CD4-positive, CD25-positive, alpha-beta regulatory T cell (primary cell): ENCODE results near the gene POMT1. TPM values are rescaled to one million over a fixed set of nuclear protein-coding genes. Genes with fewer than 3 reads are reported as not detected.

Experiments
- ATAC-seq, 2 donors: fragments of 150-1000 bp; cut with Tn5 transposase; one replicate each; pipeline ENCODE4 v1.10.0; 2021; ENCODE audit warnings: low read depth in 2 of 2, moderate number of reproducible peaks in 2 of 2, moderate library complexity in 1 of 2
- DNase-seq, 3 donors: peaks; one replicate each; pipeline versions ENCODE4 v3.0.0 to v3.0.0-alpha.2; 2012 to 2022; ENCODE audit warnings: mixed read lengths in 1 of 3
- H3K27ac ChIP-seq: one replicate; pipeline ENCODE4 v1.7.0; 2013; ENCODE audit warnings: mild to moderate bottlenecking, low read length; ENCODE audit not compliant: insufficient read depth, poor library complexity, severe bottlenecking
- H3K27me3 ChIP-seq: one replicate; pipeline ENCODE4 v1.7.0; 2013; ENCODE audit warnings: low read length; ENCODE audit not compliant: control insufficient read depth, insufficient read depth
- H3K36me3 ChIP-seq: one replicate; pipeline ENCODE4 v1.7.0; 2013; ENCODE audit warnings: mild to moderate bottlenecking, low read length, moderate library complexity; ENCODE audit not compliant: control insufficient read depth, insufficient read depth
- H3K4me1 ChIP-seq: 2 replicates; pipeline ENCODE4 v1.7.0; 2013; ENCODE audit warnings: mild to moderate bottlenecking, low read length; ENCODE audit not compliant: insufficient read depth, control insufficient read depth, poor library complexity, severe bottlenecking
- H3K4me3 ChIP-seq: one replicate; pipeline ENCODE4 v1.7.0; 2013; ENCODE audit warnings: low read depth, mild to moderate bottlenecking, low read length, moderate library complexity
- H3K9me3 ChIP-seq, 2 experiments: 1 replicate in 1 of 2; 2 replicates in 1 of 2; pipeline ENCODE4 v1.7.0; 2013; ENCODE audit warnings: low read length in 2 of 2, mild to moderate bottlenecking in 1 of 2, moderate library complexity in 1 of 2; ENCODE audit not compliant: control insufficient read depth in 2 of 2
- H3K27ac Mint-ChIP-seq, 3 donors: one replicate each; pipeline ENCODE4 v1.8.0; 2020 to 2022; ENCODE audit warnings: mild to moderate bottlenecking in 3 of 3, mixed read lengths in 3 of 3, moderate library complexity in 2 of 3
- H3K27me3 Mint-ChIP-seq: one replicate; pipeline ENCODE4 v1.8.0; 2022; ENCODE audit warnings: mild to moderate bottlenecking, mixed read lengths
- H3K36me3 Mint-ChIP-seq: one replicate; pipeline ENCODE4 v1.8.0; 2020; ENCODE audit warnings: mixed read lengths
- H3K4me1 Mint-ChIP-seq, 4 donors: one replicate each; pipeline ENCODE4 v1.8.0; 2020 to 2022; ENCODE audit warnings: mixed read lengths in 4 of 4, mild to moderate bottlenecking in 1 of 4
- H3K4me3 Mint-ChIP-seq, 4 donors: one replicate each; pipeline ENCODE4 v1.8.0; 2020 to 2022; ENCODE audit warnings: mild to moderate bottlenecking in 4 of 4, mixed read lengths in 4 of 4, moderate library complexity in 3 of 4
- H3K9me3 Mint-ChIP-seq, 7 donors: one replicate each; pipeline ENCODE4 v1.8.0; 2020 to 2022; ENCODE audit warnings: mixed read lengths in 7 of 7, mild to moderate bottlenecking in 3 of 7, moderate library complexity in 2 of 7
- polyA plus RNA-seq, 4 donors: library from polyadenylated mRNA; unstranded; fragments of 300-500 nt; fragmentation: Illumina TruSeq; gene quantifications; one replicate each; pipeline ENCODE4 v1.2.3, GENCODE V29; 2021
- total RNA-seq: library from RNA; stranded (reverse); gene quantifications from one replicate; pipeline ENCODE4 v1.2.3, GENCODE V29; 2022

POMT1 gene
- total and polyA plus RNA-seq, 5 donors from 2014 or later: 13.2 to 52.3 (median 15.5) TPM

- Mint-ChIP-seq H3K36me3 (peaks cover 7% of the 10 kb centered on the region), H3K27me3 (peaks cover 54% of the 10 kb centered on the region), H3K4me1 (peaks cover 0 to 6% (median 2%) of the 10 kb centered on the region in 4 donors), H3K9me3 (peaks cover 0 to 5% (median 0%) of the 10 kb centered on the region in 7 donors), H3K4me3 (no peak overlapping the region), H3K27ac (no peak overlapping the region)
- Histone ChIP-seq H3K36me3 (no peaks in the 10 kb centered on the region), H3K27ac (no peak overlapping the region), H3K4me3 (no peak overlapping the region), H3K27me3 (no peaks in the 10 kb centered on the region), H3K4me1 (no peaks in the 10 kb centered on the region), H3K9me3 (no peaks in the 10 kb centered on the region)
- no peak for ATAC-seq
- DNase-seq: no peak
These were observed 51.5 kb downstream of the POMT1 start for GRCh38 chr9:131554087-131554842.

- Histone ChIP-seq H3K36me3 (no peaks in the 10 kb centered on the region), H3K4me1 (no peaks in the 10 kb centered on the region), H3K27ac (no peak overlapping the region), H3K27me3 (no peaks in the 10 kb centered on the region), H3K9me3 (no peaks in the 10 kb centered on the region), H3K4me3 (no peak overlapping the region)
- ATAC-seq: no peak
- H3K4me1 Mint-ChIP-seq: peaks cover 0 to 6% (median 2%) of the 10 kb centered on the region in 4 donors
- no peak for DNase-seq
- H3K27me3 Mint-ChIP-seq: peaks cover 54% of the 10 kb centered on the region
- no peak overlapping the region for H3K27ac Mint-ChIP-seq
- peak overlapping the region in 1 of 4 donors; percentile 35 for H3K4me3 Mint-ChIP-seq
- peaks cover 7% of the 10 kb centered on the region for H3K36me3 Mint-ChIP-seq
- H3K9me3 Mint-ChIP-seq: peaks cover 0 to 5% (median 0%) of the 10 kb centered on the region in 7 donors
These were observed 52.2 kb downstream of the POMT1 start for GRCh38 chr9:131554843-131555351.

- no peak overlapping the region for H3K4me3 Mint-ChIP-seq
- H3K9me3 Mint-ChIP-seq: peaks cover 0 to 2% (median 0%) of the 10 kb centered on the region in 7 donors
- H3K27ac Mint-ChIP-seq: no peak overlapping the region
These were observed 53.3 kb downstream of the POMT1 start for GRCh38 chr9:131555841-131556673.

GRCh38 chr9:131557855-131558548 is 55.3 kb downstream of the POMT1 start:
- Mint-ChIP-seq H3K27ac (no peak overlapping the region), H3K9me3 (peaks cover 0 to 7% (median 0%) of the 10 kb centered on the region in 7 donors), H3K36me3 (peaks cover under 1% of the 10 kb centered on the region), H3K27me3 (peaks cover 24% of the 10 kb centered on the region), H3K4me1 (peaks cover 0 to 6% (median 3%) of the 10 kb centered on the region in 4 donors), H3K4me3 (no peak overlapping the region)
- DNase-seq (no peak), ATAC-seq (no peak)
- no peaks in the 10 kb centered on the region for H3K4me1 ChIP-seq
- H3K27ac ChIP-seq: no peak overlapping the region
- no peaks in the 10 kb centered on the region for H3K27me3 ChIP-seq
- no peak overlapping the region for H3K4me3 ChIP-seq
- no peaks in the 10 kb centered on the region for H3K9me3 ChIP-seq
- H3K36me3 ChIP-seq: no peaks in the 10 kb centered on the region

More at GRCh38 chr9:131555841-131556673, 53.3 kb downstream of the POMT1 start:
- Histone ChIP-seq H3K4me1 (no peaks in the 10 kb centered on the region), H3K4me3 (no peak overlapping the region), H3K9me3 (no peaks in the 10 kb centered on the region), H3K36me3 (no peaks in the 10 kb centered on the region), H3K27ac (no peak overlapping the region), H3K27me3 (no peaks in the 10 kb centered on the region)
- no peak for ATAC-seq
- Mint-ChIP-seq H3K27me3 (peaks cover 43% of the 10 kb centered on the region), H3K36me3 (peaks cover 6% of the 10 kb centered on the region), H3K4me1 (peaks cover 0 to 6% (median 2%) of the 10 kb centered on the region in 4 donors)
- DNase-seq: no peak

GRCh38 chr9:131559421-131560000 is 56.8 kb downstream of the POMT1 start:
- H3K27ac ChIP-seq: no peak overlapping the region
- Mint-ChIP-seq H3K4me1 (peaks cover 0 to 6% (median 3%) of the 10 kb centered on the region in 4 donors), H3K4me3 (no peak overlapping the region), H3K36me3 (no peaks in the 10 kb centered on the region), H3K27ac (no peak overlapping the region), H3K27me3 (peaks cover 22% of the 10 kb centered on the region), H3K9me3 (peaks cover 0 to 9% (median 0%) of the 10 kb centered on the region in 7 donors)
- H3K36me3 ChIP-seq: no peaks in the 10 kb centered on the region
- DNase-seq: peak in 1 of 3 donors; percentile 28
- no peaks in the 10 kb centered on the region for H3K27me3 ChIP-seq
- ATAC-seq: no peak
- no peaks in the 10 kb centered on the region for H3K9me3 ChIP-seq
- H3K4me3 ChIP-seq: no peak overlapping the region
- no peaks in the 10 kb centered on the region for H3K4me1 ChIP-seq

GRCh38 chr9:131562032-131562959 is 59.6 kb downstream of the POMT1 start:
- DNase-seq (no peak), ATAC-seq (no peak)
- peaks cover 5% of the 10 kb centered on the region for H3K27me3 Mint-ChIP-seq
- no peaks in the 10 kb centered on the region for H3K27me3 ChIP-seq
- H3K9me3 ChIP-seq: no peaks in the 10 kb centered on the region
- H3K36me3 Mint-ChIP-seq: no peaks in the 10 kb centered on the region
- H3K4me1 Mint-ChIP-seq: peaks cover 0 to 15% (median 4%) of the 10 kb centered on the region in 4 donors
- peaks cover 0 to 9% (median 0%) of the 10 kb centered on the region in 7 donors for H3K9me3 Mint-ChIP-seq
- H3K27ac ChIP-seq: no peak overlapping the region
- no peak overlapping the region for H3K4me3 ChIP-seq
- no peaks in the 10 kb centered on the region for H3K4me1 ChIP-seq
- no peak overlapping the region for H3K4me3 Mint-ChIP-seq
- H3K36me3 ChIP-seq: no peaks in the 10 kb centered on the region
- H3K27ac Mint-ChIP-seq: no peak overlapping the region
